ENCODE measurements around the gene IVL. TPM values are rescaled to one million over a fixed set of nuclear protein-coding genes. Genes with fewer than 3 reads are reported as not detected.

Gene IVL
- total RNA-seq, 1 donor from 2014 or later = 43.4 TPM

DNA sequence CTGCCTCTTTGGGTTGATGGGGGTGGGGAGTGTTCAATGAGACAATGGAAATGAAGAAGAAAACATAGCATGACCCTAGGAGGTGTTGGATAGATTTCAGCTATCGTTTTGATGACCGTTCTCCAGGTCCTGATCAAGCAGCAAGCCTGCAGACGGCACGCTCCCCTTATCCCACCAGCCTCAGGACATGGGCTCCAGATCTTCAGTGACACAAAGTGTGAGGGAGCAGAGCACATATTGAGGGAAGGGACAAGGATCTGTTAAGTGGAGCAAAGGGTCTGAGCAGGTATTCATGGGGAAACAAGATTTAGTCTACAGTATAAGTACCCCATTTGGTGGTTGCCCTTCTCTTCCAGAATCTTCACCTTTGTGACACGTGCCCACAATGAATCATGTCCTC lies 43.4 kb downstream of the IVL start:
- no peak for DNase-seq (ENCODE audit: low spot score)

DNA sequence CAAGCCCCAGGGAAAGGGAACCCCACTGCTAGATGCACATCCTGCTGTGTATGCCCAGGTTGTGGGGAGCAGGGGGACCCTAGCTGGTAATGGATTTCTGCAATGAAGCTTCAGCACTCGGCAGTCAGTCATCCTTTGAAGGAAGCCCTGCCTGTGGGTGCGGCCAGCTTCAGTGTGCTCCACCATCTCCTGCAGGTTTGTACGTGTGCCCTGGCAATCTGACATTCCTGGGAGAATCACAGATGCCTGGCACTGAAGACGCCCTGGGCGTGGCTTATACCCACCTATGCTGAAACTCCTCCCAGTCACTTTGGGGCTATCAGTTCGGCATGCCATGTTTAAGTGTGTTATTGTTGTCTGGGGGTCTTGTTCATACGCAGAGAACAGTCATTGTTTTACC lies 45.4 kb downstream of the IVL start:
- DNase-seq (ENCODE audit: low spot score) = peak; percentile 52

DNA sequence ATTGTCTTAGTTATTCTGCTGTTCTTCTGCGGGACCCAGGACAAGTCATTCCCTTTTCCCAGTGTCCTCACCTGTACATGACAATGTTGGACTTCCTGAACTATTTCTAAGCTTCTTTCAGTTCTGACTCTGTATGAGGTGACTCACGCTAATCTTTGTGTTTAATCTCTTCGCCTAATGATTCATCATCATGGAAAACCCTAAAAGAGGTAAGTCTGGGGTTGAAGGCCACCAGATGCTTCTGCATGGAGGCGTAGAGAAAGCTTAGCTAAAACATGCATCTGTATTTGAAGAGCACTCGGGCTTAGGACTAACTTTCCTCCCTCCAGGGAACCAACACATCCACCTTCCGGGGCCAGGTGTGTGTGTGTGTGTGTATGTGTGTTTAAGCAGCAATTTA lies 46.1 kb downstream of the IVL start:
- DNase-seq (ENCODE audit: low spot score) = no peak

DNA sequence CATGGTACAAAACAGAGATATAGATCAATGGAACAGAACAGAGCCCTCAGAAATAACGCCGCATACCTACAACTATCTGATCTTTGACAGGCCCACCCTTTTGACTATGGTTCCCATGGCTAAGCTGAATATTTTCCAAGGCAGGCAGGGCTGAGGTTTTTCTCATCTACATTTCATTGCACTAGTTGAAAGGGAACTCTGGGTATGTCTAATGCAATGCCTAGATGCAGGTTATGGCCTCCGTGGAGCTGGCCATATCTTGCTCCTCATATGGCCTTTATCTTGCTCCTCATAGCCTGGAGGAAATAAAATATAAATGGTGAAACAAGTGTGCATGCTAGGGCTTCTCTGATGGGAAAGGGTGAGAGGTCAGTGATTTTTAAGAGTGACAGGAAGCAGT lies 49.2 kb downstream of the IVL start:
- no peak for DNase-seq (ENCODE audit: low spot score)

DNA sequence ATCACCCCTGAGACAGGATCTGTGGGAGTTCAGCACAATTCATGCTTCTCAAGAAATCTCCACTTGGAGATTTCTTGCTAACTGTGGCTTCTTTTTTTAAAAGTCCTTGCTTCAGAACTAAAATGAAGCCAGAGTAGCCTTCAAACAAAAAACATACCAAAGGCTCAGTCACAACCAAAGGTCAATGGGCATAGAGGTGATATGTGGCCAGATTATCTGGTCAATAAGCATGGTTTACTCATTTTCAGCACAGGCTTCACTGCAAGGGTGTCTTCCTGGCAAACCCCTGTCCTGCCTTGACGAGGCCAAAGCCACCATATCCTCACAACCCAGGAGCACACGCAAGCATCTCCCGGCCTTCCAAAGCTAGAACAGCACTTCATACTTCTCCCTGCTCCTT lies 50.9 kb downstream of the IVL start:
- DNase-seq (ENCODE audit: low spot score) = no peak

DNA sequence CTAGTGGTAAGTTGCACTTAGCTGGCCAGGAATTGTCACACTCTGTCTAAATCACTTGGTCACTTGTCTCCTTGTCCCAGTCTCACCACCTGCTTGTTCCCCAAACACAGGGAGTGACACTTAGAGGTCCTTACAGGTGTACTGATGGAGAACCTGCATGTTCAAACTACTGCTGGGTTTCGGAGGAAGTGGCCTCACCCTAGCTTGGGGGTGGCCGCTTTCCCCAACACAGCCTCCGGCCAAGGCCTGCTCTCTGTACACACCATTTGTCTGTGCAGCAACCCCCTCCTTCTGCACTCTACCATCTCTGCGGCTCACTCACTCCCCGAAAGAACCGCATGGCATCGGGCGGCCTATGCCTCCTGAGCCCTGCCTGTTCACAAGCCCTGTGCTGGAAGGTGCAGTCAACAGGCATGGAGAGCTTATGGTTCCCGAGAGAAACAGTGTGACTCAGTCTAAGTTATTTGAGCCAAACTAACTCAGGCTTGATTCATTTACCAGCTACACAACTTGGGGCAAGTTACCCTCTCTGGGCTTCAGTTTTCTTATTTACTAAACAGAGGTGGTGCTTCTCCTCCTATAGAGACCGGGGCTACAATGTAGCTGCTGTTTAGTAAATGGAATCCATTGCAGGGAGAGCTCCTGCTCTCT lies 51.6 kb downstream of the IVL start:
- DNase-seq (ENCODE audit: low spot score) = no peak

DNA sequence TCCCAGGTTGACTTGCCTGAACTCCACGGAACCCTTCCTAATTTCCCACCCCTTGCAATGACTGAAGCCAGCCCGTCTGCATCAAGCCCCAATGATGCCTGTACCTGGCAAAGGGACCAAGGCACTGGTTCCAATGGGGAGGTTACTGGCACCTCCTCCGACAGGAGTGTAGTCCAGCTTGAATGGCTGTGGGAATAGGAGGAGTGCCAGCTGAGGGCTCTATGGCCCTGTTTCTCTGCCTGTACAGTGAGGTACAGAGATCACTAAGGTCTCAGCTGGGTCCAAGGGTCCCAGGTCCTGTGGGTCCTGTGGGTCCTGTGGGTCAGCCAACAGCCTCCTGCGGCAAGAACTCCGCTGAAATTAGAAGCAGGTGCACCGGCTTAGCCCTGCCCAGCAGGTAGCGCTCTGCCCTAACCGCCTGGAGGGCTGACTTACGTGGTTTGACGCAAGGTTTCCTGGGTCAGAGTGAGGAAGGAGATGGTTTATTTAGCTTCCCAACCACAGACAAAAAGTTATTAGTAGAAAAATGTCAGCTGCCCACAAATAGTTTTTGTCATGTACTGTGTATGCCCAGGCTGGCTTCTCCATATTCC lies 52.2 kb downstream of the IVL start:
- no peak for DNase-seq (ENCODE audit: low spot score)

Other genes with a start within 250 kb of the IVL start
- gene LCE2D, start 245.2 kb upstream of the IVL start, total RNA-seq = not detected
- not detected for gene LCE2C, start 233.3 kb upstream of the IVL start, total RNA-seq
- gene LCE2B, start 222.4 kb upstream of the IVL start, total RNA-seq = not detected
- gene LCE2A, start 210.2 kb upstream of the IVL start, total RNA-seq = not detected
- gene LCE4A, start 200.4 kb upstream of the IVL start, total RNA-seq = not detected
- not detected for gene KPRP, start 150.5 kb upstream of the IVL start, total RNA-seq
- not detected for gene LCE1F, start 133.4 kb upstream of the IVL start, total RNA-seq
- gene LCE1E, start 122.3 kb upstream of the IVL start, total RNA-seq = not detected
- gene LCE1D, start 111.8 kb upstream of the IVL start, total RNA-seq = not detected
- gene LCE1C, start 101.9 kb upstream of the IVL start, total RNA-seq = not detected
- not detected for gene LCE1B, start 96.6 kb upstream of the IVL start, total RNA-seq
- not detected for gene LCE1A, start 81.1 kb upstream of the IVL start, total RNA-seq
- not detected for gene LCE6A, start 65.7 kb upstream of the IVL start, total RNA-seq
- gene LCE7A, start 48.5 kb upstream of the IVL start, total RNA-seq = not detected
- gene SMCP, start 30.2 kb upstream of the IVL start, total RNA-seq = not detected
- gene SPRR5, start 38.7 kb downstream of the IVL start, total RNA-seq = not detected
- not detected for gene SPRR4, start 62.1 kb downstream of the IVL start, total RNA-seq
- 13.8 TPM for gene SPRR1A, start 75.5 kb downstream of the IVL start, total RNA-seq
- gene SPRR3, start 93.2 kb downstream of the IVL start, total RNA-seq = 79.0 TPM
- gene SPRR1B, start 122.7 kb downstream of the IVL start, total RNA-seq = 0.91 TPM
- not detected for gene SPRR2D, start 132.6 kb downstream of the IVL start, total RNA-seq
- 0.96 TPM for gene SPRR2A, start 149.0 kb downstream of the IVL start, total RNA-seq
- gene SPRR2B, start 163.1 kb downstream of the IVL start, total RNA-seq = not detected
- gene SPRR2E, start 186.0 kb downstream of the IVL start, total RNA-seq = not detected
- gene SPRR2F, start 205.0 kb downstream of the IVL start, total RNA-seq = not detected
- gene SPRR2G, start 242.3 kb downstream of the IVL start, total RNA-seq = not detected

Data from ureter (tissue), 1 donor.